ENCODE data around the gene RTKN2.
"Not testable (repeated sequence)": the region's sequence is repeated elsewhere in the genome, so short reads cannot be mapped to it uniquely, and the experiment has no call there.

The RTKN2 gene

DNA sequence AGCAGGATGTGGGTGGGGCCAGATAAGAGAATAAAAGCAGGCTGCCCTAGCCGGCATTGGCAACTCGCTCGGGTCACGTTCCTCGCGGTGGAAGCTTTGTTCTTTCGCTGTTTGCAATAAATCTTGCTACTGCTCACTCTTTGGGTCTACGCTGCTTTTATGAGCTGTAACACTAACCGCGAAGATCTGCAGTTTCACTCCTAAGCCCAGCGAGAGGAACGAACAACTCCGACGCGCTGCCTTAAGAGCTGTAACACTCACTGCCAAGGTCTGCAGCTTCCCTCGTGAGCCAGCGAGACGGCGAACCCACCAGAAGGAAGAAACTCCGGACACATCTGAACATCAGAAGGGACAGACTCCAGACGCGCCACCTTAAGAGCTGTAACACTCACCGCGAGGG is 12.7 kb upstream of the RTKN2 start:
- H3K36me3 ChIP-seq (ENCODE audit: insufficient read depth, low read length); H3K27ac ChIP-seq (ENCODE audit: low read depth, low read length); H3K4me3 ChIP-seq (ENCODE audit: low read length); H3K4me1 ChIP-seq (ENCODE audit: insufficient read depth, low read length); H3K9ac ChIP-seq (ENCODE audit: low read depth, low read length); H3K27me3 ChIP-seq (ENCODE audit: insufficient read depth, low read length); H3K9me3 ChIP-seq (ENCODE audit: insufficient read depth, low read depth, low read length): not testable (repeated sequence)
- 97% methylated on average over 24 of the region's 24 CpGs for WGBS

- not testable (repeated sequence) for H3K36me3 ChIP-seq (ENCODE audit: insufficient read depth, low read length); H3K9ac ChIP-seq (ENCODE audit: low read depth, low read length); H3K27me3 ChIP-seq (ENCODE audit: insufficient read depth, low read length); H3K27ac ChIP-seq (ENCODE audit: low read depth, low read length); H3K4me3 ChIP-seq (ENCODE audit: low read length); H3K4me1 ChIP-seq (ENCODE audit: insufficient read depth, low read length); H3K9me3 ChIP-seq (ENCODE audit: insufficient read depth, low read depth, low read length)
- WGBS, result 96% methylated on average over 28 of the region's 28 CpGs
These were observed 11.7 kb upstream of the RTKN2 start for GRCh38 chr10:62280392-62280791.

GRCh38 chr10:62278441-62278910 is 9.8 kb upstream of the RTKN2 start:
- no peak overlapping the region for H3K9ac ChIP-seq (ENCODE audit: low read depth, low read length)
- H3K4me3 ChIP-seq (ENCODE audit: low read length), result no peak overlapping the region
- no peaks in the 10 kb centered on the region for H3K36me3 ChIP-seq (ENCODE audit: insufficient read depth, low read length)
- no peaks in the 10 kb centered on the region for H3K27me3 ChIP-seq (ENCODE audit: insufficient read depth, low read length)
- H3K27ac ChIP-seq (ENCODE audit: low read depth, low read length), result no peak overlapping the region
- H3K4me1 ChIP-seq (ENCODE audit: insufficient read depth, low read length), result no peaks in the 10 kb centered on the region
- no peaks in the 10 kb centered on the region for H3K9me3 ChIP-seq (ENCODE audit: insufficient read depth, low read depth, low read length)
- 89% methylated on average over 1 of the region's 2 CpGs for WGBS

DNA sequence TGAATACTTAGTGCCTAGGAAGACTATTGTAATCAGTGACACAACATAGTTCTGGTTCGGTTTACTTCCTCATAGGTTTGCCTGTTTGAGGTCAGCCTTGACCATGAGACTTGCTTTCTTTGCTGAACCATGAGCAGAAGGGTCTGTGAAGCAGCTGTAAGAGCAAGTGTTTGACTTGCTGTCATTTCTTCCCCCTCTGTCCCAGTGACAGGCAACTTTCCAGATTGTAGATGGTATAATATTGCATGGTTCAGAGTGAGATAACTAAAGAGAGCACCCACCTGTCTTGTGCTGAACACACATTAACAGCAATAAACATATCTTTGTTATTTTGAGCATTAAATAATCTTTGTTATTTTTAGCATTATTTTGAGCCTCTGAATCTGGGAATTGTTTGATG is 9.3 kb upstream of the RTKN2 start:
- no peaks in the 10 kb centered on the region for H3K4me1 ChIP-seq (ENCODE audit: insufficient read depth, low read length)
- H3K27me3 ChIP-seq (ENCODE audit: insufficient read depth, low read length), result no peaks in the 10 kb centered on the region
- no peak overlapping the region for H3K27ac ChIP-seq (ENCODE audit: low read depth, low read length)
- WGBS, result 97% methylated on average over 1 of the region's 1 CpG
- H3K4me3 ChIP-seq (ENCODE audit: low read length), result no peak overlapping the region
- no peaks in the 10 kb centered on the region for H3K9me3 ChIP-seq (ENCODE audit: insufficient read depth, low read depth, low read length)
- H3K9ac ChIP-seq (ENCODE audit: low read depth, low read length), result no peak overlapping the region
- no peaks in the 10 kb centered on the region for H3K36me3 ChIP-seq (ENCODE audit: insufficient read depth, low read length)

DNA sequence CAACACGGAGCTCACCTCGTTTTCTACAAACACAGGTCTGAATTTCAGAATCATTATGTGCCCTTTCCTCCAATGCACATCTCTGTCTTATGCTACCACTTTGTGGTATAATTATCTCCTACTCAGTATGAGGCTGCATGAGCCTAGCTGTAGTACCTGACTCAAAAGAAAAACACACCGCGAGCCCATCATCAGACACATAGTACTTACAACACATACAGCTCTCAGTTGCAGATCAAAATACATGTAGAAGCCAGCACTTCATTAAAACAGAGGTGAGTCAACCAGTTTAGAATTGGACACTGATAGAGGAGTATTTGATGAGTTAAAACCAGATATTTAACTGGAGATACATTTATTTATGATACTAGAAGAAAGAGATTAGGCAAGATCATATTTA is 1.4 kb upstream of the RTKN2 start:
- Histone ChIP-seq H3K4me1 (ENCODE audit: insufficient read depth, low read length) (peaks cover 15% of the 10 kb centered on the region), H3K9ac (ENCODE audit: low read depth, low read length) (no peak overlapping the region), H3K27me3 (ENCODE audit: insufficient read depth, low read length) (peaks cover 12% of the 10 kb centered on the region), H3K27ac (ENCODE audit: low read depth, low read length) (no peak overlapping the region), H3K36me3 (ENCODE audit: insufficient read depth, low read length) (no peaks in the 10 kb centered on the region), H3K4me3 (ENCODE audit: low read length) (no peak overlapping the region), H3K9me3 (ENCODE audit: insufficient read depth, low read depth, low read length) (no peaks in the 10 kb centered on the region)
- WGBS, result 93% methylated on average over 4 of the region's 4 CpGs

DNA sequence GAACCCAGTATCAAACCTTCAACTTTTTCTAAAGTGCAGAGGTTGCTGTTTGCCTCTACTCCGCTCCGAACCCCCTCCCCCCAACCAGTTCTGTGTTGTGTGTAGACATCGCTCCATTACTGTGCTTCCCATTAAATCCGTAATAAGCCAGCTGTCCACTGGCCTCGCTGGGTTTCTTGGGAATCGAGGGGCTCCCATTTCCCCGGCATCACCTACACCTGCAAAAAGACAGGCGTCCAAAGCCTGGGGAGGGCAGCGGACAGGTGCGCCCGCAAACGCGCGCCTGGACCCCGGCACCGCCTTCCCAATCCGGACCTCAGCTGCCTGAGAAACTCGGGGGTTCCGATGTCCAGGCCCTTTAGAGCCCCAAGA is 631 bp downstream of the RTKN2 start:
- Histone ChIP-seq H3K27me3 (ENCODE audit: insufficient read depth, low read length) (peaks cover 12% of the 10 kb centered on the region), H3K4me3 (ENCODE audit: low read length) (peak overlapping the region; percentile 96), H3K27ac (ENCODE audit: low read depth, low read length) (peak overlapping the region; percentile 83), H3K9ac (ENCODE audit: low read depth, low read length) (peak overlapping the region; percentile 91), H3K4me1 (ENCODE audit: insufficient read depth, low read length) (peaks cover 18% of the 10 kb centered on the region), H3K36me3 (ENCODE audit: insufficient read depth, low read length) (peaks cover under 1% of the 10 kb centered on the region; the same call in 1 of the 2 replicates), H3K9me3 (ENCODE audit: insufficient read depth, low read depth, low read length) (no peaks in the 10 kb centered on the region)
- under 1% methylated on average over 19 of the region's 19 CpGs for WGBS

DNA sequence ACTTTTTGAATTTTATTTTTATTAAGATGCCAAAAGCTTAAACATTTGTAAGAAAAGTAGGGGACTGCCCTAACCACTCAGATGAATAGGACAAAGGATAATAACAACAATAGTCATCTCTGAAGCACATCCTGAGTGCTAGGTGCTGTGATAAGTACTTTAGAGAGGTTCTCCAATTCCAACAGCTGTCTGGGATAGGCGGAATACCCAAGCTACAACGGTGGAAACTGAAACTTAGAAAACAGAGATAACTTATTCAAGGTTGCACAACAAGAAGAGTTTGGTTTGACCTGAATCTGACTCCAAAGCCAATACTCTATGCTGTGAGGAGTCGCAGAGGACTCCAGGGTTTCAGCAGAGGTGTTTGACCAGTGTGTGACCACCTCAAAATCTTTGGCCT is 2.0 kb downstream of the RTKN2 start:
- 92% methylated on average over 3 of the region's 3 CpGs for WGBS
- Histone ChIP-seq H3K4me1 (ENCODE audit: insufficient read depth, low read length) (peaks cover 18% of the 10 kb centered on the region), H3K9me3 (ENCODE audit: insufficient read depth, low read depth, low read length) (no peaks in the 10 kb centered on the region), H3K36me3 (ENCODE audit: insufficient read depth, low read length) (peaks cover 15% of the 10 kb centered on the region), H3K27me3 (ENCODE audit: insufficient read depth, low read length) (peaks cover 12% of the 10 kb centered on the region), H3K9ac (ENCODE audit: low read depth, low read length) (no peak overlapping the region), H3K27ac (ENCODE audit: low read depth, low read length) (no peak overlapping the region), H3K4me3 (ENCODE audit: low read length) (no peak overlapping the region; the same call in 1 of the 2 replicates)

DNA sequence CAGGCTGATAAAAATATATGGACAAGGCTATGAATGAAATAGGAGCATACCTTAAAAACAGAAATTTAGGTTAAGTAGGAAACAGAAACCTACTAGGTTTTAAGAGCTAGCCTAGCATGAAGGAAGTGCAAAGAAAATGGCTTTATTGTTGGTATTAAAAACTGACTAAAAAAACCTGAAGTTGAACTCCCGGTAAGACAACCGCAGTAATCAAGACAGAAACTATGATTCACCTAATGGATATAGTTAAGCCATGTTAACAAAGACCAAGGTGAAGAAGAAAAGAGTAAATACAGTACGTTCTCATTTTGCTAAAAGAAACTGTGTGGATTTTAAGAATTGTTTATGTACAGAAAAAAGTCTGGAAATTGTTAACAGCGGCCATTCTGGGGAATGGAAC is 2.5 kb downstream of the RTKN2 start:
- Histone ChIP-seq H3K27ac (ENCODE audit: low read depth, low read length) (no peak overlapping the region), H3K36me3 (ENCODE audit: insufficient read depth, low read length) (peaks cover 16% of the 10 kb centered on the region), H3K4me1 (ENCODE audit: insufficient read depth, low read length) (peaks cover 18% of the 10 kb centered on the region), H3K9me3 (ENCODE audit: insufficient read depth, low read depth, low read length) (no peaks in the 10 kb centered on the region), H3K4me3 (ENCODE audit: low read length) (no peak overlapping the region), H3K9ac (ENCODE audit: low read depth, low read length) (no peak overlapping the region), H3K27me3 (ENCODE audit: insufficient read depth, low read length) (peaks cover 12% of the 10 kb centered on the region)
- WGBS, result 71% methylated on average over 4 of the region's 4 CpGs

DNA sequence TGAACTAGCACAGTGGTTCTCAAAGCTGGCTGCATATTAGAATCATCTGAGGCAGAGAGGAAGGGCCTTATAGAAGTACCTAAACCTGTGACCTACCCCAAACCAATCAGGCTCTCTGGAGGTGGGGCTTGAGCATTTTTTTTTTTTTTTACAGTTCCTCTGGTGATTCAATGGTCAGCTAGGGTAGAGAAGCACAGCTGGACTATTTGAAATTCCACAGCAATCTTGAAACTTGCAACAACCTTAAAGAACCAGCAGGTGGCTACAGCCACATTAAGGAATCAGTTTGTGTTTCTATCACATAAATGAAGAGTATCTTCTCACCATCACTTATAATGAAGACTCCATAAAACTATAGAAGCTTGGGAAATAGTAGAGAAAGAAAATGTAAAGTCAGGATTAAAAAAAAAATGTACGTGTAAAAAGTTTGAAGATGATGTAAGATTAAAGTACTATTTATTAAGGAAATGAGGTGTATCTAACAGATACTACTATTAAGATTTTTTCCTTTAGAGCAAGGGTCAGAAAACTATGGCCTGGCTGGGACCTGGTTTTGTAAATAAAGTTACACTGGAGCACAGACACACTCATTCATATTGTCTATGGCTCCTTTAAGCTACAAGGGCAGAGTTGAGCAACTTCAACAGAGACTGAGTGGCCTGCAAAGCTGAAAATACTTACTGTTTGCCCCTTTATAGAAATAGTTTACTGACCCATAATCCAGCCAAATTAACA is 3.8 kb downstream of the RTKN2 start:
- 20% methylated on average over 1 of the region's 1 CpG for WGBS
- no peak overlapping the region for H3K27ac ChIP-seq (ENCODE audit: low read depth, low read length)
- H3K36me3 ChIP-seq (ENCODE audit: insufficient read depth, low read length), result peaks cover 28% of the 10 kb centered on the region
- peaks cover 18% of the 10 kb centered on the region for H3K4me1 ChIP-seq (ENCODE audit: insufficient read depth, low read length)
- H3K9me3 ChIP-seq (ENCODE audit: insufficient read depth, low read depth, low read length), result no peaks in the 10 kb centered on the region
- no peak overlapping the region for H3K4me3 ChIP-seq (ENCODE audit: low read length)
- peaks cover 5% of the 10 kb centered on the region for H3K27me3 ChIP-seq (ENCODE audit: insufficient read depth, low read length)
- H3K9ac ChIP-seq (ENCODE audit: low read depth, low read length), result no peak overlapping the region

DNA sequence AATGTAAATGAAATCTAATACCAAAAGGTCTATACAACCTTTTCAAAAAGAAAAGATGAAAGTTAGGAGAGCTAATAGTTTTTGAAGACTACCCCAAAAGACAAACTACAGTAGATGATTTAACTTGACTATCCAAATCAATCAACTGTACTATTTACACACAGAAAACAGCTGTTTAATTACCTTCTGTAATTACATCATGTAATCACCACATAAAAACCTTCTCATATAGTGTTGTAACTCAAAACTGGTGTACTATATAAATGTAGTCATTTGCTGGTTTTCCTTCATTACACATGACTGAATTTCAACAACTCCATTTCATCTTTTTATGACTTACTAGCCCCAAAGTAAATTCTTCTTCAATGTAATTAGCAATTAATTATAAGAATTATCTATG is 4.5 kb downstream of the RTKN2 start:
- Histone ChIP-seq H3K9ac (ENCODE audit: low read depth, low read length) (no peak overlapping the region), H3K27me3 (ENCODE audit: insufficient read depth, low read length) (no peaks in the 10 kb centered on the region), H3K36me3 (ENCODE audit: insufficient read depth, low read length) (peaks cover 35% of the 10 kb centered on the region), H3K4me3 (ENCODE audit: low read length) (no peak overlapping the region), H3K27ac (ENCODE audit: low read depth, low read length) (no peak overlapping the region), H3K4me1 (ENCODE audit: insufficient read depth, low read length) (peaks cover 18% of the 10 kb centered on the region), H3K9me3 (ENCODE audit: insufficient read depth, low read depth, low read length) (no peaks in the 10 kb centered on the region)

DNA sequence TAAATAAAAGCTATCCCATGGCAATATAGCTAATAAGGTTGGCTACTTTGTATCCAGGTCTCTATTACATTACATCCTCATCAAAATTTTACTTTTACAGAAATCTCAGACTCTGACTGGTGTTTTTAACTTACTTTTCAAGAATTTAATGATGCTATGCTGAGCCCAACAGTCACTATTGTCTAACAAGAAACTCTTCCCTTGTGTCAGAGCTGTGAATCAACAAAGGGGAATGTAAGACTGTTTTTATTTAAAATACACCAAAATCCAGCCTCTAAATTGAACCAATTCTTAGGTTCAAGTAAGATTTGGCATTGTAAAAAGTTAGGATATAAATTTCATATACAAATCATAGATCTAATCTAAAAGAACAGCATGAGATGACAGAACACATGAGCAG is 7.0 kb downstream of the RTKN2 start:
- no peaks in the 10 kb centered on the region for H3K9me3 ChIP-seq (ENCODE audit: insufficient read depth, low read depth, low read length)
- peaks cover 10% of the 10 kb centered on the region; the same call in 1 of the 2 replicates for H3K4me1 ChIP-seq (ENCODE audit: insufficient read depth, low read length)
- H3K27me3 ChIP-seq (ENCODE audit: insufficient read depth, low read length), result no peaks in the 10 kb centered on the region
- H3K9ac ChIP-seq (ENCODE audit: low read depth, low read length), result no peak overlapping the region
- H3K36me3 ChIP-seq (ENCODE audit: insufficient read depth, low read length), result peaks cover 49% of the 10 kb centered on the region
- no peak overlapping the region for H3K4me3 ChIP-seq (ENCODE audit: low read length)
- H3K27ac ChIP-seq (ENCODE audit: low read depth, low read length), result no peak overlapping the region

GRCh38 chr10:62259998-62260397 is 8.6 kb downstream of the RTKN2 start:
- no peaks in the 10 kb centered on the region for H3K27me3 ChIP-seq (ENCODE audit: insufficient read depth, low read length)
- no peak overlapping the region for H3K4me3 ChIP-seq (ENCODE audit: low read length)
- no peak overlapping the region for H3K27ac ChIP-seq (ENCODE audit: low read depth, low read length)
- H3K4me1 ChIP-seq (ENCODE audit: insufficient read depth, low read length), result peaks cover 3% of the 10 kb centered on the region; the same call in 1 of the 2 replicates
- H3K36me3 ChIP-seq (ENCODE audit: insufficient read depth, low read length), result peaks cover 56% of the 10 kb centered on the region
- WGBS, result 100% methylated on average over 1 of the region's 1 CpG
- H3K9me3 ChIP-seq (ENCODE audit: insufficient read depth, low read depth, low read length), result no peaks in the 10 kb centered on the region
- no peak overlapping the region for H3K9ac ChIP-seq (ENCODE audit: low read depth, low read length)

Measured in HUES64 (cell line).